Colon (tissue), 2 donors: ENCODE results near the gene ZNF70.

ENCODE experiments used
- FAIRE-seq: peaks from 2 replicates; lab custom pipeline; 2012; peaks lifted over from hg19 to GRCh38; lab: Jason Lieb, UNC
- donor health status: control.
- donor health status: control.

The ZNF70 gene

DNA sequence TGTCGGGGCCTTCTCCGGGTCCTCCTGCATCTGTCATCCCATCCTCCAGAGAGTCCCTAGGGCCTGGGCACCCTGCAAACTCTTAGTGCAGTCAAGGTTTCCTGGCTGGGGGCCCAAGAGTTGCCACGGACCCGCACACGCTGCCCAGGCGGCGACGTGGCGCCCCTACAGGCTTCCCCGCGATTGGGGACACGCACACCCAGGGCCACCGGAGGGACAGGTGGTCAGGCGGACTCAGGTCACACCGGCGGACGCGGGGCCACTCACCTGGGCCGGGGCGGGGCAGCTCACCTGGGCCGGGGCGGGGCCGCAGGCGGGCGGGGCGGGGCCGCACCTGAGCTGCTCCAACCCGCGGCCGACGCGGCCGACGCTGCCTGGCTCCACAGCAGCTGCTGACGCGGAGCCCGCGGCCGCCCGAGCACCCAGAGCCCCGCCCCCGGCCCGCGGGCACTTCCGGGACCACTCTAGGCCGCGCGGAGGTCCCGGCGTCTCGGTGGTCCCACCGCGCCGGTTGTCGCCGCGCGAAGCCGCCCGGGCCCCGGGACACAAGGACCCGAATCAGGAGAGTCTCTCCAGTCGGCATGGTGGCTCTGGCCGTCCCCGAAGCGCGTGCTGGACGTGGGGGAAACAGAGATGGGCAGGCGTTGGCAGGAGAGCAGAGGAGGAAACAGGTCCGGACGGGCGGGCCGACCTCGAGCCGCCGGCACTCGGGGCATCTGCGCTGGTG is at the start of gene ZNF70:
Gene ZNF70, minus strand, starts transcription at position 399 of the 727 bp plus-strand sequence. CDS start 5,972 bp downstream, outside the sequence.
- FAIRE-seq = no peak

GRCh38 chr22:23796461-23796860 is 45.5 kb upstream of the ZNF70 start:
- FAIRE-seq = no peak

GRCh38 chr22:23793326-23793725 is 42.4 kb upstream of the ZNF70 start:
- no peak for FAIRE-seq

- FAIRE-seq = no peak
Measured at GRCh38 chr22:23791738-23792645, 41.1 kb upstream of the ZNF70 start.

GRCh38 chr22:23790819-23791737 is 40.2 kb upstream of the ZNF70 start:
- FAIRE-seq = no peak

DNA sequence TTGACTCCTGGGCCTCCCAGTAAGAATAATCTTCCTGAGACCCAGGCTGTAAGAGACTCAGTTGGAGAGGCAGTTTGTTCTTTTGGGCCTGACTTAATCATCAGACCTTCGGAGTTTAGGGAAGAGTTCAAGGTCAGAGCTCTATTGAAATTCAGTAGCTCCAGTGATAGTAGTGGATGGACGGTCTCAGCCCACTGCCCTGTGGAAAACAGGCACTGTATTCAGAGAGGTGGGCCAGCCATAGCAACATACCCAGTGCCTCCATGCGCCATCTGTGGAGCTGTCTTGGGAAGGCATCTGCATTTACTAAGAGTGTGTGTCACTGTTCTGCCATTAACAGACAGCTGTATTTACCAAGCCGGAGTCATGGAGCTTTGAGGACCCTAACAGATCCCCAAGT is 38.7 kb upstream of the ZNF70 start:
- no peak for FAIRE-seq

DNA sequence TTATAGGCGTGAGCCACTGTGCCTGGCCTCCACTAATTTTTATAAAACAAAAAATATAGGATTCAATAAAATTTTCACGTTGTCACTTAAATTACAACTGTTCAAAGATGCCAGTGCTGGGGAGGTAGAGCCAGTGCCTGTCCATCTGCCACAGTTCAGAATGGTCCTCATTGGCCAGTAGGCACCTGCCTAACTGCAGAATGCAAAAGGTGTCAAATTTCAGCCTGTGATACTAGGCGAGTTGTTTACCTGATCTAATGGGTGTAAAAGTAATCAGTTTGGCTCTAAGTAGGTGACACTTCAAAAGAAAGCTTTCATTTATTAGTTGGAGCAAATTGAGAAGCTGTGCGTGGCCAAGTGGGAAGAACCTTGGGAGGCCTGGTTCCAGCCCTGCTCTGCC is 38.2 kb upstream of the ZNF70 start:
- FAIRE-seq = no peak

DNA sequence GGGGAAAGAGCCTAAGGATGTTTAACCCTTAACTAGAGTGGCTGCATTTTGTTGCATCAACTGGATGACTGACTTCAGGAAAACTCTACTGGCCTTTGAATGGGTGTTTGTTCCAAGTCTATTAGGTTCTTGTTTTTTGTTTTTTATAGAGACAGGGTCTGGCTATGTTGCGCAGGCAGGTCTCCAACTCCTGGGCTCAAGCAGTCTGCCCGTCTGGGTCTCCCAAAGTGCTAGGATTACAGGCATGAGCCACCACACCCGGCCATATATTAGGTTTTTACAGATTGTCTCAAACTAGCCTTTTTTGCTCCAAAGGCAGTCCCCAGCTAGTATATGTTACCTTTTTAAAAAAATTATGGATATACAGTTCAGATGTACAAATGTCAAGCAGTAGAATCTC is 37.0 kb upstream of the ZNF70 start:
- FAIRE-seq = no peak

DNA sequence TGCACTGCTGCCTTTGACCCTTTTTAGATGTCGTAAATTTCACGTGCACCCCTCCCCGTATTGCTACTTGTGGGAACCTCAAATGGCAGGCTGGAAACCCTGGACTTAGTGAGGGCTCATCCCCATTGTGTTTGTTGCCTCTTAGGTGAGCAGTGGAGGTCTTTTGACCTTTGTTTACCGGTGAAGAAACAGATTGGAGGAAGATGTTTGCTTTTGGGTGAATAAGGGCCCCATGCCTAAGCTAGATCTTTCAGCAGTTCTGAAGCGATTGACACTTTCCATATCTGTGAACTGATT is 36.6 kb upstream of the ZNF70 start:
- no peak for FAIRE-seq

DNA sequence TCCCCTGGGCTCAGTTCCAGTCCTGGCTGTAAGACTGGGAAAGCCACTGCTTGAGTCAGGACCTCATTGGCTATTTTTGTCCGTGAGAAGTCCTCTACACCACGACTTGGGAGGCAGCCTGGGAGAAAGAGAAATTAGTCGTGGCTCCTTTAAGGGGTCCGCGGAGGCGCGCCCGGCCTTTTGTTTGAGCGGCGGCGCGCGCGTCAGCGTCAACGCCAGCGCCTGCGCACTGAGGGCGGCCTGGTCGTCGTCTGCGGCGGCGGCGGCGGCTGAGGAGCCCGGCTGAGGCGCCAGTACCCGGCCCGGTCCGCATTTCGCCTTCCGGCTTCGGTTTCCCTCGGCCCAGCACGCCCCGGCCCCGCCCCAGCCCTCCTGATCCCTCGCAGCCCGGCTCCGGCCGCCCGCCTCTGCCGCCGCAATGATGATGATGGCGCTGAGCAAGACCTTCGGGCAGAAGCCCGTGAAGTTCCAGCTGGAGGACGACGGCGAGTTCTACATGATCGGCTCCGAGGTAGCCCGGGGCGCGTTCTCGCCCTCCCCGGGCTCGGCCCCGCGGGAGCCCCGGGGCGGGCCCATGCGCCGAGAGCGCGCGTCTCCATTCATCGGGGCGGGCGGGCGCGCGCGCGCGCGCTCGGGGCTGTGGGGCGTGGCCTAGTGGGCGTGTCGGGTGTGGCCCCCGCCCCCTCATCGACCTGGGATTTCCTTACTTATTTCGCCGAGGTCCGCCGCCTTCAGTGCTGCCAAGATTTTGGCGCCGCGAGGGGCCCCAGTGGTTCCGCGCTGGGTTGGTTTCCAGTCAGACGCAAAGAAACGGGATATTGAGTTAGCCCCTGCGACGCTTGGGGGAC is 36.1 kb upstream of the ZNF70 start, which contains the start of gene SMARCB1:
Gene SMARCB1, plus strand, starts transcription at position 215 of the 848 bp plus-strand sequence. Its CDS starts 204 bp downstream, at position 419.
- FAIRE-seq = no peak

DNA sequence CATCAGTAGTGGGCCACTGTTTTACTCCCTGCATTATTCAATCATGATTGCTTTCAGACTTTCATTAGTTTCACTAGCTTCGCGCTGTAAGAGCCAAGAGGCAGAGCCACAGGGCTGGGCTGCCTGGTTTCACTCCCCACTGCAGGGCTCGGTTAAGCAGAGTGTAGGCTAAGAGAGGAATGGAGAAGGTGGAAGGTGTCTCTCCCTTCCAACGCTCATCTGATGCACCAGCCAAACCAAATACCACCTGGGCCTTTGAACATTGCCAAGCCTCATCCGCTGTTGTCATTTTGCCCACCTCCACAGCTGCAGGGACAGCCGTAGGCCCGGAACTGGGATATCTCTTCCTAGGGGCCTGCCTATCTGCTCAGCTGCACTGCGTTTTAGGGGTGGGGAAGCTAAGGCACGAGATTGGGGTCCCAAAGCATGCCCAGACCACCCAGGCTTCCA is 35.4 kb upstream of the ZNF70 start:
- no peak for FAIRE-seq

DNA sequence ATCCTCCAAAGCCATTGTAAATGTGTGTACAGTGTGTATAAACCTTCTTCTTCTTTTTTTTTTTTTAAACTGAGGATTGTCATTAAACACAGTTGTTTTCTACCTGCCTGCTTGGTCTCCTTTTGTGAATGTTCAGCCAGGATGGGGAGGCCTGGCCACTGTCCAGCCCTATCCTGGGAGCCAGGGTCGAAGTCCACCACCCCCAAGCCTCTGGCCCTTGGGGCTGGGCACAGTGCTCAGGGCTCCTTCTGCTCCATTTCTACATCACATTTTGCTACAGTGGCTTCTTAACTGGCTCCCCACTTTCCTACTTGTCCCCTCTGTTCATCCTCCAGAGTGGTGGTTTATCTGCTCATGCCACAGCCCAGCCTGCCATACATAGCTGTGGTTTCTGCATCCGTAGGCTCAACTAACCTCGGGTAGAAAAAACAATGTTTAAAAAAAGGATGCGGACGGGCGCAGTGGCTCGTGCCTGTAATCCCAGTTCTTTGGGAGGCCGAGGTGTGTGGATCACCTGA is 33.4 kb upstream of the ZNF70 start:
- FAIRE-seq = no peak

DNA sequence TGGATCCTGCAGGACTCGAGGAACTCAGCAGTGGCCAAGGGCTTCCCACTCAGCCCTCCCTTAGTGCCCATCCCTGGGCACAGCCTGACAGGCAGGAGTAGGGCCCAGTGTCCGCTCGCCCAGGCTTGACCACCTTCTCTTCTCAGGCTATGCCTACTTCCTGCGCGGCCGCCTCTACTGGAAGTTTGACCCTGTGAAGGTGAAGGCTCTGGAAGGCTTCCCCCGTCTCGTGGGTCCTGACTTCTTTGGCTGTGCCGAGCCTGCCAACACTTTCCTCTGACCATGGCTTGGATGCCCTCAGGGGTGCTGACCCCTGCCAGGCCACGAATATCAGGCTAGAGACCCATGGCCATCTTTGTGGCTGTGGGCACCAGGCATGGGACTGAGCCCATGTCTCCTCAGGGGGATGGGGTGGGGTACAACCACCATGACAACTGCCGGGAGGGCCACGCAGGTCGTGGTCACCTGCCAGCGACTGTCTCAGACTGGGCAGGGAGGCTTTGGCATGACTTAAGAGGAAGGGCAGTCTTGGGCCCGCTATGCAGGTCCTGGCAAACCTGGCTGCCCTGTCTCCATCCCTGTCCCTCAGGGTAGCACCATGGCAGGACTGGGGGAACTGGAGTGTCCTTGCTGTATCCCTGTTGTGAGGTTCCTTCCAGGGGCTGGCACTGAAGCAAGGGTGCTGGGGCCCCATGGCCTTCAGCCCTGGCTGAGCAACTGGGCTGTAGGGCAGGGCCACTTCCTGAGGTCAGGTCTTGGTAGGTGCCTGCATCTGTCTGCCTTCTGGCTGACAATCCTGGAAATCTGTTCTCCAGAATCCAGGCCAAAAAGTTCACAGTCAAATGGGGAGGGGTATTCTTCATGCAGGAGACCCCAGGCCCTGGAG is 32.6 kb upstream of the ZNF70 start:
- no peak for FAIRE-seq

GRCh38 chr22:23782703-23783102 is 31.8 kb upstream of the ZNF70 start:
- FAIRE-seq = no peak

DNA sequence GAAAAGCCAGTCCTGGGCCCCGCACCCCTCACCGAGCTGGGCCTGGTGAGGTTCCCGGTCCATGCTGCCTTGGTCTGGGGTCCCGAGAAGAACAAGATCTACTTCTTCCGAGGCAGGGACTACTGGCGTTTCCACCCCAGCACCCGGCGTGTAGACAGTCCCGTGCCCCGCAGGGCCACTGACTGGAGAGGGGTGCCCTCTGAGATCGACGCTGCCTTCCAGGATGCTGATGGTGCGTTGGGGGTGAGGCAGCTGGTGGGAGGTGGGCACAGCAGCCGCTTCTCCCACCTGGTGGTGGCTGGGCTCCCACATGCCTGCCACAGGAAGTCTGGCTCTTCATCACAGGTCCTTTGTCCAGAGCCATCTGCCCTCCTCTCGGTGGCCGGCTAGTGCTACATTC is 31.3 kb upstream of the ZNF70 start:
- no peak for FAIRE-seq

GRCh38 chr22:23781511-23782183 is 30.7 kb upstream of the ZNF70 start:
- no peak for FAIRE-seq

- FAIRE-seq = no peak
Measured at GRCh38 chr22:23781065-23781464, 30.2 kb upstream of the ZNF70 start.

GRCh38 chr22:23780146-23780748 is 29.3 kb upstream of the ZNF70 start:
- no peak for FAIRE-seq

GRCh38 chr22:23779731-23780130 is 28.8 kb upstream of the ZNF70 start:
- no peak for FAIRE-seq
